ENCODE results near the gene TRIM62.

TRIM62 gene

DNA sequence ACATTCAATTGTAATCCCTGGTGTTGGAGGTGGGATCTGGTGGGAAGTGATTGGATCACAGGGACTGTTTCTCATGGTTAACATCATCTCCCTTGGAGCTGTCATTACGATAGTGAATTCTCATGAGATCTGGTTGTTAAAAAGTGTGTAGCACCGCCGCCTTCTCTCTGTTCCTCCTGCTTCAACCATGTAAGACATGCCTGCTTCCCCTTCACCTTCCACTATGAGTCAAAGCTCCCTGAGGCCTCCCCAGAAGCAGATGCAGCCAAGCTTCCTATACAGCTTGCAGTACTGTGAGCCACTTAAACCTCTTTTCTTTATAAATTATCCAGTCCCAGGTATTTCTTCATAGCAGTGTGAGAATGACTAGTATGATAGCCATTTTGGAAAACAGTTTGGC lies 30.1 kb upstream of the TRIM62 start:
- H3K9me3 ChIP-seq (ENCODE audit: insufficient read depth, low read depth, low read length) = no peaks in the 10 kb centered on the region
- H3K9ac ChIP-seq (ENCODE audit: low read depth, low read length, poor library complexity, severe bottlenecking) = no peak overlapping the region
- H3K4me2 ChIP-seq (ENCODE audit: low read depth, low read length, poor library complexity, severe bottlenecking) = no peak overlapping the region
- H3K36me3 ChIP-seq (ENCODE audit: insufficient read depth, low read length) = no peaks in the 10 kb centered on the region
- H3K9me2 ChIP-seq (replicated peaks; ENCODE audit: low read depth, low read length) = no peaks in the 10 kb centered on the region
- H2AFZ ChIP-seq (ENCODE audit: low read length) = no peak overlapping the region
- no peaks in the 10 kb centered on the region for H3K27me3 ChIP-seq (ENCODE audit: insufficient read depth, low read length, poor library complexity, severe bottlenecking)
- no peaks in the 10 kb centered on the region for H4K20me1 ChIP-seq (ENCODE audit: insufficient read depth, low read length, poor library complexity, severe bottlenecking)
- no peak overlapping the region for H3K4me3 ChIP-seq (ENCODE audit: low read length, poor library complexity, severe bottlenecking)
- H3F3A ChIP-seq (ENCODE audit: low read depth) = no peaks in the 10 kb centered on the region
- no peak for TF ChIP-seq CTCF (conservative IDR thresholded peaks at IDR 0.05; ENCODE audit: low read length)
- TF ChIP-seq EZH2phosphoT487 (IDR thresholded peaks at IDR 0.05; ENCODE audit: borderline replicate concordance) = no peak
- H3K4me1 ChIP-seq (ENCODE audit: insufficient read depth, low read length, poor library complexity, severe bottlenecking) = no peaks in the 10 kb centered on the region
- H3K79me2 ChIP-seq (ENCODE audit: insufficient read depth, low read length) = no peaks in the 10 kb centered on the region

- no peaks in the 10 kb centered on the region for H3K9me3 ChIP-seq (ENCODE audit: insufficient read depth, low read depth, low read length)
- no peaks in the 10 kb centered on the region for H3K79me2 ChIP-seq (ENCODE audit: insufficient read depth, low read length)
- H3K9ac ChIP-seq (ENCODE audit: low read depth, low read length, poor library complexity, severe bottlenecking) = no peak overlapping the region
- no peak overlapping the region for H2AFZ ChIP-seq (ENCODE audit: low read length)
- no peaks in the 10 kb centered on the region for H3F3A ChIP-seq (ENCODE audit: low read depth)
- H3K4me1 ChIP-seq (ENCODE audit: insufficient read depth, low read length, poor library complexity, severe bottlenecking) = no peaks in the 10 kb centered on the region
- no peaks in the 10 kb centered on the region for H3K9me2 ChIP-seq (replicated peaks; ENCODE audit: low read depth, low read length)
- no peak for TF ChIP-seq EZH2phosphoT487 (IDR thresholded peaks at IDR 0.05; ENCODE audit: borderline replicate concordance)
- H3K27me3 ChIP-seq (ENCODE audit: insufficient read depth, low read length, poor library complexity, severe bottlenecking) = no peaks in the 10 kb centered on the region
- no peak overlapping the region for H3K4me3 ChIP-seq (ENCODE audit: low read length, poor library complexity, severe bottlenecking)
- no peak overlapping the region for H3K4me2 ChIP-seq (ENCODE audit: low read depth, low read length, poor library complexity, severe bottlenecking)
- H3K36me3 ChIP-seq (ENCODE audit: insufficient read depth, low read length) = no peaks in the 10 kb centered on the region
- H4K20me1 ChIP-seq (ENCODE audit: insufficient read depth, low read length, poor library complexity, severe bottlenecking) = no peaks in the 10 kb centered on the region
Measured at GRCh38 chr1:33206340-33206739, 24.5 kb upstream of the TRIM62 start.

GRCh38 chr1:33195556-33195955 lies 13.7 kb upstream of the TRIM62 start:
- Histone ChIP-seq H3K4me2 (ENCODE audit: low read depth, low read length, poor library complexity, severe bottlenecking) (no peak overlapping the region), H3K36me3 (ENCODE audit: insufficient read depth, low read length) (no peaks in the 10 kb centered on the region), H3K9ac (ENCODE audit: low read depth, low read length, poor library complexity, severe bottlenecking) (no peak overlapping the region), H3K9me2 (replicated peaks; ENCODE audit: low read depth, low read length) (no peaks in the 10 kb centered on the region), H3F3A (ENCODE audit: low read depth) (no peaks in the 10 kb centered on the region), H3K79me2 (ENCODE audit: insufficient read depth, low read length) (no peaks in the 10 kb centered on the region), H3K4me3 (ENCODE audit: low read length, poor library complexity, severe bottlenecking) (no peak overlapping the region), H2AFZ (ENCODE audit: low read length) (no peak overlapping the region), H3K9me3 (ENCODE audit: insufficient read depth, low read depth, low read length) (no peaks in the 10 kb centered on the region), H3K4me1 (ENCODE audit: insufficient read depth, low read length, poor library complexity, severe bottlenecking) (no peaks in the 10 kb centered on the region), H3K27me3 (ENCODE audit: insufficient read depth, low read length, poor library complexity, severe bottlenecking) (peaks cover 8% of the 10 kb centered on the region), H4K20me1 (ENCODE audit: insufficient read depth, low read length, poor library complexity, severe bottlenecking) (no peaks in the 10 kb centered on the region)
- no peak for TF ChIP-seq CTCF (conservative IDR thresholded peaks at IDR 0.05; ENCODE audit: low read length)
- TF ChIP-seq EZH2phosphoT487 (IDR thresholded peaks at IDR 0.05; ENCODE audit: borderline replicate concordance) = no peak

GRCh38 chr1:33191731-33192275 lies 10.0 kb upstream of the TRIM62 start:
- H3K9me3 ChIP-seq (ENCODE audit: insufficient read depth, low read depth, low read length) = no peaks in the 10 kb centered on the region
- H3F3A ChIP-seq (ENCODE audit: low read depth) = no peaks in the 10 kb centered on the region
- no peak overlapping the region for H3K9ac ChIP-seq (ENCODE audit: low read depth, low read length, poor library complexity, severe bottlenecking)
- H2AFZ ChIP-seq (ENCODE audit: low read length) = no peak overlapping the region
- H3K36me3 ChIP-seq (ENCODE audit: insufficient read depth, low read length) = no peaks in the 10 kb centered on the region
- TF ChIP-seq EZH2phosphoT487 (IDR thresholded peaks at IDR 0.05; ENCODE audit: borderline replicate concordance) = no peak
- TF ChIP-seq CTCF (conservative IDR thresholded peaks at IDR 0.05; ENCODE audit: low read length) = no peak
- no peaks in the 10 kb centered on the region for H3K4me1 ChIP-seq (ENCODE audit: insufficient read depth, low read length, poor library complexity, severe bottlenecking)
- H3K4me3 ChIP-seq (ENCODE audit: low read length, poor library complexity, severe bottlenecking) = no peak overlapping the region
- no peaks in the 10 kb centered on the region for H3K79me2 ChIP-seq (ENCODE audit: insufficient read depth, low read length)
- no peaks in the 10 kb centered on the region for H4K20me1 ChIP-seq (ENCODE audit: insufficient read depth, low read length, poor library complexity, severe bottlenecking)
- no peaks in the 10 kb centered on the region for H3K27me3 ChIP-seq (ENCODE audit: insufficient read depth, low read length, poor library complexity, severe bottlenecking)
- no peaks in the 10 kb centered on the region for H3K9me2 ChIP-seq (replicated peaks; ENCODE audit: low read depth, low read length)
- no peak overlapping the region for H3K4me2 ChIP-seq (ENCODE audit: low read depth, low read length, poor library complexity, severe bottlenecking)

Measured in Loucy (cell line).